ENCODE data around the gene CLIC4. TPM values are rescaled to one million over a fixed set of nuclear protein-coding genes. Genes with fewer than 3 reads are reported as not detected.

The CLIC4 gene
- total and polyA plus RNA-seq, 2 donors (not counting 1 experiment from before 2014, with no cell fraction given): 28.5 to 123 TPM

- WGBS (ENCODE audit: insufficient coverage): 90% methylated on average over 3 of the region's 8 CpGs
- POLR2A ChIA-PET: no interaction called here
Measured at GRCh38 chr1:24875991-24876506, 130.8 kb downstream of the CLIC4 start.

GRCh38 chr1:24878045-24878444 is 132.8 kb downstream of the CLIC4 start:
- Histone ChIP-seq H3K27ac (ENCODE audit: low read length in 2 of 2) (no peak overlapping the region), H3K79me2 (ENCODE audit: control insufficient read depth, insufficient read depth, low read length) (no peaks in the 10 kb centered on the region), H3K9ac (ENCODE audit: low read length) (no peak overlapping the region), H3K36me3 (replicated peaks in 1 of 2; ENCODE audit: control extremely low read depth in 1 of 2, control insufficient read depth in 1 of 2, extremely low read depth in 1 of 2, insufficient read depth in 2 of 2, low read length in 1 of 2) (no peaks in the 10 kb centered on the region), H2AFZ (ENCODE audit: insufficient read depth, low read depth, low read length, poor library complexity, severe bottlenecking) (no peak overlapping the region), H3K9me3 (ENCODE audit: control extremely low read depth in 1 of 3, control insufficient read depth in 2 of 3, insufficient read depth in 1 of 3, low read length in 2 of 3) (peaks cover 0 to under 1% (median 0%) of the 10 kb centered on the region in 3 donors), H3K27me3 (replicated peaks in 1 of 4; ENCODE audit: control extremely low read depth in 1 of 4, control insufficient read depth in 3 of 4, insufficient read depth in 4 of 4, low read length in 3 of 4) (peaks cover 0 to 5% (median 0%) of the 10 kb centered on the region in 4 experiments), H3K4me2 (replicated peaks; ENCODE audit: low read depth, low read length, poor library complexity, severe bottlenecking) (no peak overlapping the region), H4K20me1 (ENCODE audit: control insufficient read depth, insufficient read depth, low read length, poor library complexity, severe bottlenecking) (no peaks in the 10 kb centered on the region), H3K4me3 (ENCODE audit: control extremely low read depth in 1 of 5, extremely low read depth in 1 of 5, insufficient read depth in 1 of 5, low read depth in 2 of 5, low read length in 4 of 5) (no peak overlapping the region), H3K4me1 (ENCODE audit: control insufficient read depth in 2 of 2, insufficient read depth in 2 of 2, low read length in 2 of 2) (no peaks in the 10 kb centered on the region)
- intact Hi-C loops (cut with micrococcal nuclease): no loop called here
- no peak overlapping the region for H3K27ac Mint-ChIP-seq
- ChIA-PET POLR2A (no interaction called here), CTCF (interaction anchor here (0.6 to 2.0 kb wide), 2 partner anchors 30 to 679 kb away, joined by 3 to 5 read pairs; no protein-coding TSS in a partner anchor)
- TF ChIP-seq EZH2 (IDR thresholded peaks at IDR 0.05; ENCODE audit: borderline replicate concordance, insufficient read depth, low read depth, low read length, poor library complexity, severe bottlenecking) (no peak), CTCF (IDR thresholded peaks at IDR 0.05) (no peak)
- no peak for ATAC-seq (ENCODE audit: low read depth)
- H3K9me3 Mint-ChIP-seq (ENCODE audit: insufficient read depth): peaks cover under 1% of the 10 kb centered on the region
- no peak overlapping the region for H3K4me3 Mint-ChIP-seq
- no peak for DNase-seq
- H3K4me1 Mint-ChIP-seq: no peaks in the 10 kb centered on the region
- 88% methylated on average over 1 of the region's 6 CpGs for WGBS (ENCODE audit: insufficient coverage)
- H3K27me3 Mint-ChIP-seq: peaks cover 7% of the 10 kb centered on the region

More at GRCh38 chr1:24875991-24876506, 130.8 kb downstream of the CLIC4 start:
- Histone ChIP-seq H4K20me1 (ENCODE audit: control insufficient read depth, insufficient read depth, low read length, poor library complexity, severe bottlenecking) (no peaks in the 10 kb centered on the region), H3K36me3 (replicated peaks in 1 of 2; ENCODE audit: control extremely low read depth in 1 of 2, control insufficient read depth in 1 of 2, extremely low read depth in 1 of 2, insufficient read depth in 2 of 2, low read length in 1 of 2) (no peaks in the 10 kb centered on the region), H3K4me3 (ENCODE audit: control extremely low read depth in 1 of 5, extremely low read depth in 1 of 5, insufficient read depth in 1 of 5, low read depth in 2 of 5, low read length in 4 of 5) (no peak overlapping the region), H3K27me3 (replicated peaks in 1 of 4; ENCODE audit: control extremely low read depth in 1 of 4, control insufficient read depth in 3 of 4, insufficient read depth in 4 of 4, low read length in 3 of 4) (peaks cover 0 to 13% (median 4%) of the 10 kb centered on the region in 4 experiments), H3K79me2 (ENCODE audit: control insufficient read depth, insufficient read depth, low read length) (no peaks in the 10 kb centered on the region), H2AFZ (ENCODE audit: insufficient read depth, low read depth, low read length, poor library complexity, severe bottlenecking) (no peak overlapping the region), H3K4me2 (replicated peaks; ENCODE audit: low read depth, low read length, poor library complexity, severe bottlenecking) (no peak overlapping the region), H3K9me3 (ENCODE audit: control extremely low read depth in 1 of 3, control insufficient read depth in 2 of 3, insufficient read depth in 1 of 3, low read length in 2 of 3) (no peaks in the 10 kb centered on the region), H3K9ac (ENCODE audit: low read length) (no peak overlapping the region), H3K4me1 (ENCODE audit: control insufficient read depth in 2 of 2, insufficient read depth in 2 of 2, low read length in 2 of 2) (peaks cover 2 to 11% of the 10 kb centered on the region in 2 donors), H3K27ac (ENCODE audit: low read length in 2 of 2) (no peak overlapping the region)
- no peak for DNase-seq
- no peak overlapping the region for H3K4me3 Mint-ChIP-seq
- no peak for ATAC-seq (ENCODE audit: low read depth)
- peaks cover 16% of the 10 kb centered on the region for H3K27me3 Mint-ChIP-seq
- no peaks in the 10 kb centered on the region for H3K9me3 Mint-ChIP-seq (ENCODE audit: insufficient read depth)
- CTCF ChIA-PET: no interaction called here
- intact Hi-C loops (cut with micrococcal nuclease): no loop called here
- no peak overlapping the region for H3K27ac Mint-ChIP-seq
- peaks cover 8% of the 10 kb centered on the region for H3K4me1 Mint-ChIP-seq
- no peak for TF ChIP-seq EZH2 (IDR thresholded peaks at IDR 0.05; ENCODE audit: borderline replicate concordance, insufficient read depth, low read depth, low read length, poor library complexity, severe bottlenecking)
- no peak for TF ChIP-seq CTCF (IDR thresholded peaks at IDR 0.05)

Data from B cell (primary cell).